ENCODE data around the gene MRPL49.

Gene MRPL49

DNA sequence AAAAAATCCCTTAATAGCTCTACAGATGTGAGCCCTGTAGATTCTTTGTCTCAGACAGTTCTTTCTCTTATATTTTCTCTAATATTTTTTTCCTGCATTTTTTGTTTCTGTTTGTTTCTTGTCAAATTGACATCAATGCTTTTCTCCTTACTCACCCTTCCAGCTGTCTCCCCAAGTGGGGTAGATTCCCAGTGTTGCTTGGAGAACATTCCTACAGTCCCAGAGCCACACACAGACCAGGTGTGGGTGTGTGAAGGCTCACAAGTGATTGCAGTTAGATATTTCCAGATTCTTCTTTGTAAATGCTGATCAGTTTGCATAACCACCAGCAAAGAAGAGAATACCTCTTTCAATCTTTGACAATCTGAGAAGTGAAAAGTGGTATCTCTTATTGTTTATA lies 18.6 kb upstream of the MRPL49 start:
- DNase-seq: no peak

DNA sequence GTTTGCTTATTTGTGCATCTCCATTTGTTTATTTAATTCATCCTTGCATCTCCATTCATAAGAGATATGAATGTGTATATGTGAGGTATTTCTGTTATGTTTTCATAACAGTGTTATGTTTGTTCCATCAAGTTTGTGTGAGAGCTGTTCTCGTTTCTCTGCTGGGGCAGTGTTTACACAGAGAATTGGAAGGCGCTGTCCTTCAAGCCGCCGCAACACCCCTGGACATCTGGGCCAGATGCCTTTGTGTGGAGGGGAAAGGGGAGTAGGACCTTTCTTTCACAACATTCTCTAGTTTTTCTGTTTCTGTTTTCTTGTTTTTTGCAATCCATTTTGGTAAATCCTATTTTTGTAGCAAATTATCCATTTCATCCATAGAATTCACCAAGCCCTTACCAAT lies 17.5 kb upstream of the MRPL49 start:
- no peak for DNase-seq

DNA sequence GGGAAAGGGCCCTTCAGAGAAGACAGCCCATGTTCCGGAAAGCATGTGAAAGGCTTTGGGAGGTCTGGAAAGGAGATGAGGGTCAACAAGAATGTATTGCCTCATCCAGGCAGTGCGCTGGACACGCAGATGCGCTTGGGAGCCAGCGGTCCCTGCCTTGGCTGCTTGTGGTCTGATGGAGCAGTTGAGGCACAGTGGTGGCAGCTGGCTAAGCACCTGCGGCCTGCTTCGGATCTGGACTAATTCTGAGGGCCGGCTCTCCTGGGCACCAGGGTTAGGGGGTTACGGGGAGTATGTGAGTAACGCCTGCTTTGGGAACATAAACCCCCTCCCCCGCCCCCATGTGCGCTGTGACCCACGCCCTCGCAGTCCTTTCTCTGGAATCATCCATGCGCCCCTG lies 15.0 kb upstream of the MRPL49 start:
- DNase-seq: no peak

DNA sequence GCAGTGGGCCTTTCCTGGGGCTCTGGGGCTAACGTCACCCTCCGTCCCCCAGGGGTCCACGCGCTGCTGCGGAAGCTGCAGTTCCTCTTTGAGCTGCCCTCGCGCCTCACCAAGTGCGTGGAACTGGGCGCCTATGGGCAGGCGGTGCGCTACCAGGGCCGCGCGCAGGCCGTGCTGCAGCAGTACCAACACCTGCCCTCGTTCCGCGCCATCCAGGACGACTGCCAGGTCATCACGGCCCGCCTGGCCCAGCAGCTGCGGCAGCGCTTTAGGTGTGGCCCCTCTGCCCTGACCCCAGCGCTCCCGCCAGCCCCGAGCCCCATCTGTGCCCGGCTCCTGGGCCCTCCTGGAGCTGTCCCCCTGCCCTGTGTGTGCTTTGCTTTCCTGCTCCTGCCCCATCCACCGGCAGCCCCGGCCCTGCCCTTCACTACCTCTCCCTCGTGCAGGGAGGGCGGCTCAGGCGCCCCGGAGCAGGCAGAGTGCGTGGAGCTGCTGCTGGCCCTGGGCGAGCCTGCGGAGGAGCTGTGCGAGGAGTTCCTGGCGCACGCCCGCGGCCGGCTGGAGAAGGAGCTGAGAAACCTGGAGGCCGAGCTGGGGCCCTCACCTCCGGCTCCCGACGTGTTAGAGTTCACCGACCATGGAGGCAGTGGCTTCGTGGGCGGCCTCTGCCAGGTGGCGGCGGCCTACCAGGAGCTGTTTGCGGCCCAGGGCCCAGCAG lies 14.2 kb upstream of the MRPL49 start:
- no peak for DNase-seq

DNA sequence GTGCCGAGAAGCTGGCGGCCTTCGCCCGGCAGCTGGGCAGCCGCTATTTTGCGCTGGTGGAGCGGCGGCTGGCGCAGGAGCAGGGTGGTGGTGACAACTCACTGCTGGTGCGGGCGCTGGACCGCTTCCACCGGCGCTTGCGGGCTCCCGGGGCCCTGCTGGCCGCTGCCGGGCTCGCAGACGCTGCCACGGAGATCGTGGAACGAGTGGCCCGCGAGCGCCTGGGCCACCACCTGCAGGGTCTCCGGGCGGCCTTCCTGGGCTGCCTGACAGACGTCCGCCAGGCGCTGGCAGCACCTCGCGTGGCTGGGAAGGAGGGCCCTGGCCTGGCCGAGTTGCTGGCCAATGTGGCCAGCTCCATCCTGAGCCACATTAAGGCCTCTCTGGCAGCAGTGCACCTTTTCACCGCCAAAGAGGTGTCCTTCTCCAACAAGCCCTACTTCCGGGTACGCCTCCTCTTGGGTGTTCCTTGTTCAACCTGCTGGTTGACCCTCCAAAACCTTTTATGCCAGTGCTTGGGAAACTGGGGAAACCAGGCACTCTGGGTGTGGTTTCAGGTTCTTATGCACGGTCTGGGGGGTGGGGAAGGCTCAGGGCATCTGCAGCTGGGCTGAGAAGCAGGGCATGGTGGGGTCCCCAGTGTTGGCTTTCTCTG lies 13.5 kb upstream of the MRPL49 start:
- no peak for DNase-seq

DNA sequence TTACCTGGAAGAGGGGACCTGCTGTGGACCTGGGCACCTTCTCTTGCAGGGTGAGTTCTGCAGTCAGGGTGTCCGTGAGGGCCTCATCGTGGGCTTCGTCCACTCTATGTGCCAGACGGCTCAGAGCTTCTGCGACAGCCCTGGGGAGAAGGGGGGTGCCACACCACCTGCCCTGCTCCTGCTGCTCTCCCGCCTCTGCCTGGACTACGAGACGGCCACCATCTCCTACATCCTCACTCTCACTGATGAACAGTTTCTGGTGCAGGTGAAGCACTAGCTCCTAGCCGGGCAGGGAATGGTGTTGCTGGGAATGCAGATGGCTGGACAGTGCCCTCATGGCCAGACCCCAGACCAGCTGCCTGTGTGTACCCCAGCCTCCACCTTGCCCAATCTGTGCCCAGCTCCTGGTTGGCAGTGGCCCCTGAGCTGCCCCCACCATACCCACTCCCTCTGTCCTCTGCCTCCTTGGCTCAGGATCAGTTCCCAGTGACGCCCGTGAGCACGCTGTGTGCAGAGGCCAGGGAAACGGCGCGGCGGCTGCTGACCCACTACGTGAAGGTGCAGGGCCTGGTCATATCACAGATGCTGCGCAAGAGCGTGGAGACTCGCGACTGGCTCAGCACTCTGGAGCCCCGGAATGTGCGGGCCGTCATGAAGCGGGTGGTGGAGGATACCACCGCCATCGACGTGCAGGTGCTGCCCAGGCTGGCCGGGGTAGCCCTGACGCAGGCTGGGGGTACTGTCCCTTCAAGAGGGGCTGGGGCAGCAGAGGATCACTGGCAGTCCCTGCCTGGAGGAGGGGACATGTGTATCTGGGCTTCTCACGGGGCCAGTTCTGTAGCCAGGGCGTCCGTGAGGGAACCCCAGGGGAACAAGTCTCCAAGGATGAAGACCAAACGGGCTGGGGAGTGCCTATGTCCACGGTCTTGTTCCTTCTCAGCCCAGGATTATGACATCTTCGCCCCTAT lies 12.6 kb upstream of the MRPL49 start:
- DNase-seq: no peak

DNA sequence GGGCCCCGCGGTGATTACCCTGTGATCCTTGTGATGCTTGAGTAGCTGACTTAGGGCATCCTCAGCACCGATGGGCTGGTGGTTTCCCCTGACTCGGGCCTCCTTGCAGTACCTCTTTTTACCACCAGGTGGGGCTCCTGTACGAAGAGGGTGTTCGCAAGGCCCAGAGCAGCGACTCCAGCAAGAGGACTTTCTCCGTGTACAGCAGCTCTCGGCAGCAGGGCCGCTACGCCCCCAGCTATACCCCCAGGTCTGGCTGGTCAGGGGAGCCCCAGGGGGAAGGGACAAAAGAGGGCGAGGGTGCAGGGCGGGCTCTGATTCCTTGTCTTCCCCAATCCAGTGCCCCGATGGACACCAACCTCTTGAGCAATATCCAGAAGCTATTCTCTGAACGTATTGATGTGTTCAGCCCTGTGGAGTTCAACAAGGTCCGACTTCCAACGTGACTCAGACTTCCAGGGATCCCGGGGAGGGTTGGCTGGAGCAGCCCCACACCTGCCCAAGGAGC lies 11.7 kb upstream of the MRPL49 start:
- peak; percentile 66 for DNase-seq

DNA sequence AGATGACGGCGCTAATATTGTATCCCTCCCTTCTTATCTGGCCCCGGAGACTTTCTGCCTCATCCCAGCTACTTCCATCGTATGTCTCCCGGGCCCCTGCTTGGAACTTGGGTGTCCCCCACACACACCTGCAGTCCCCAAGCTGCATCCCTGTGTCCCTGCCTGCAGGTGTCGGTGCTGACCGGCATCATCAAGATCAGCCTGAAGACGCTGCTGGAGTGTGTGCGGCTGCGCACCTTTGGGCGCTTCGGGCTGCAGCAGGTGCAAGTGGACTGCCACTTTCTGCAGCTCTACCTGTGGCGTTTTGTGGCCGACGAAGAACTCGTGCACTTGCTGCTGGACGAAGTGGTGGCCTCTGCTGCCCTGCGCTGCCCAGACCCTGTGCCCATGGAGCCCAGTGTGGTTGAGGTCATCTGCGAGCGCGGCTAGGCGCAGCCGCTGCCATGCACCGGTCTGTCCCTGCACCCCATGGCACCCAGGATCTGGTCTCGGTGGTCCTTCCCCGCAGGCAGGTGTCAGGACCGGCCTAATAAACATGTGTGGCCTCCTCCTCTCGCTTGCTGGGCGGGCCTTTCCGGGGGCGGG lies 10.9 kb upstream of the MRPL49 start:
- no peak for DNase-seq

DNA sequence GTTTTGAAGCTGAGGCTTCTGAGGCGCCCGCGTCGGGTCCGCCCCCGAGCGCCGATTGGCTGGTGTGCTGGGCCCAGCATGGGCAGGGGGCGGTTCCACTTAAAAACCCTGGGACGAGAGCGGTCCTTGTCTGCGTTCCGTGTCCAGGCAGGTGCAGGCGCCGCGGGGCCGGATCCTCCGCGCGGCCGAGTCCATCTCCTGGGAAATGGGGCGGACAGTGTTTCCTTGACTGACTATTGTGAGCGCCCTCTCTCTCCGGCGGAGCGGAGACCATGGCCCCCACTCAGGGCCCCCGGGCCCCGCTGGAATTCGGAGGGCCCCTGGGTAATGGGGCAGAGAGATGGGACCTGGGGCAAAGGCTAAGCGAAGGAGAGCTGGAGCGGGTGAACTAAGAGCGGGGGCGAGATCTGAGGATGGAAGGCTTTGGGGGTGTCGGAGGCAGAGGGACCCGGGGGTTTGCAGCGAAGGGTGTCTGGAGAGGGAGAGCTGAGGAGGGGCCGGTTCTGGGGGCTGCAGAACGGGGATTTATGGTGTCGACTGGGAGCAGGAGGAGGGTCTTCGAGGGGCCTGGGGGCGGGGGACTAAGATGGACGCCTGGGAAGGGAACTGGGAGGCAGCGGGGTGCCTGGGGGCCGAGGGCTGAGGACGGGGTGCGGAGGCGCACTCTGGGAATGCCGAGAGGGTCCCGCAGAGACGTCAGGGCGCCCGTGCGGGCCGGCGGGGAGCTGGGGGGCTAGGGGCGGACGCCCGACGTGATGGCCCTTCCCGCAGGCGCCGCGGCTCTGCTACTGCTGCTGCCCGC lies 10.2 kb upstream of the MRPL49 start, which contains the start of gene TM7SF2:
Gene TM7SF2 (plus strand): TSS at position 129 of the 802 bp plus-strand sequence. CDS start 144 bp downstream, at position 273.
- peak; percentile 98 for DNase-seq

DNA sequence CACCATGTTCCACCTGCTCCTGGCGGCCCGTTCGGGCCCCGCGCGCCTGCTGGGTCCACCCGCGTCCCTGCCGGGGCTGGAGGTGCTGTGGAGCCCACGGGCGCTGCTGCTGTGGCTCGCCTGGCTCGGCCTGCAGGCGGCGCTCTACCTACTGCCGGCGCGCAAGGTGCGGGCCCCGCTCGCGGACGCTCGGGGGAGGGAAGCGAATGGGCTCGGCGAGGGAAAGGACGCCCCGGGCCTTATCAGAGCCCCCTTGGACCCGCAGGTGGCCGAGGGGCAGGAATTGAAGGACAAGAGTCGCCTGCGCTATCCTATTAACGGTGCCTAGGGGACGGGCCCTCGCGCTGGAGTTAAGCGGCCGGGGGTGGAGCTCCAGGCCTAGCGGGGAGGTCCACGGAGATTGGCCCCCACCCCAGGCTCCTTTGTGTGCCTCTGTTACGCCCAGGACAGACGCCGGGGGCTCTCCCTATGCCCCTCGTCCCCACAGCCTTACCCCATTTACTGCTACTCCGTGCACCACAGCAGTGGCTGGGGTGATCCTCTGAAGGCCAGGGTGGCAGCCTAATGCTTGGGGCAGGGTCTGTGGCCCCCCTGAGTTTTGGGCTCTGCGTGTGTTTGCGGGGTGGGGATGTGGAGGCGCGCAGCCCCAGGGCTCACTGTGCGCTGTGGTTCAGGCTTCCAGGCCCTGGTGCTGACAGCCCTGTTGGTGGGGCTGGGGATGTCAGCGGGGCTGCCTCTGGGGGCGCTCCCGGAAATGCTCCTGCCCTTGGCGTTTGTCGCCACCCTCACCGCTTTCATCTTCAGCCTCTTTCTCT lies 9.4 kb upstream of the MRPL49 start:
- DNase-seq: peak; percentile 53

DNA sequence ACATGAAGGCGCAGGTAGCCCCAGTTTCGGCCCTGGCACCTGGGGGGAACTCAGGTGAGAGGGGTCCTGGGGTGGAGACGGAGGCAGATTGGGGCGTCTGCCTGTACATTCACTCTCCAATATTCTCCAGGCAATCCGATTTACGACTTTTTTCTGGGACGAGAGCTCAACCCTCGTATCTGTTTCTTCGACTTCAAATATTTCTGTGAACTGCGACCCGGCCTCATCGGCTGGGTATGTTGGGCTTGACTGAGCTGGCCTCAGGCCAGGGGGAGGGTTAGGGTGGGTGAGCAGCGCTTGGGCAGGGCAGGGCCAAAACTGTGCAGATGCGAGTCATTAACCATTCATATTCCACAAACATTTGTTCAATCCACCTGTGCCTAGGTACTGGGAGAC lies 8.8 kb upstream of the MRPL49 start:
- no peak for DNase-seq

DNA sequence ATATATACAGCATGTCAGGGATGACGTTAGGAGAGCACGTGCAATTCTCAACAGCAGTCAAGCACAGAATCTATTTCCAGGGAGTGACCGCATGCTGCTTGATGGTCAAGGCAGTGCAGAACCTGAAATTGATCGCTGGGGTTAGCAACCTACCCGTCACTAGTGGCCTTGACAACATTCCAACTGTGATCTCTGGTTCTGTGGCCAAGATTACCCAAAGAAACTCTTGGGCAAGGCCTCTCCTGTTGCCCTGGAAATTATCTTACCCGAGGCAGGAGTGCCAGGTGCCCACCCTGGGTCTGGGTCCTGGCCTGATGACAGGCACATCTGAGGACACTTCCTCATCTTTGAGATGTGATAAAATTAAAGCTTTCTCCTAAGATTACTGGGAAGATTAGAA lies 8.3 kb upstream of the MRPL49 start:
- DNase-seq: no peak

DNA sequence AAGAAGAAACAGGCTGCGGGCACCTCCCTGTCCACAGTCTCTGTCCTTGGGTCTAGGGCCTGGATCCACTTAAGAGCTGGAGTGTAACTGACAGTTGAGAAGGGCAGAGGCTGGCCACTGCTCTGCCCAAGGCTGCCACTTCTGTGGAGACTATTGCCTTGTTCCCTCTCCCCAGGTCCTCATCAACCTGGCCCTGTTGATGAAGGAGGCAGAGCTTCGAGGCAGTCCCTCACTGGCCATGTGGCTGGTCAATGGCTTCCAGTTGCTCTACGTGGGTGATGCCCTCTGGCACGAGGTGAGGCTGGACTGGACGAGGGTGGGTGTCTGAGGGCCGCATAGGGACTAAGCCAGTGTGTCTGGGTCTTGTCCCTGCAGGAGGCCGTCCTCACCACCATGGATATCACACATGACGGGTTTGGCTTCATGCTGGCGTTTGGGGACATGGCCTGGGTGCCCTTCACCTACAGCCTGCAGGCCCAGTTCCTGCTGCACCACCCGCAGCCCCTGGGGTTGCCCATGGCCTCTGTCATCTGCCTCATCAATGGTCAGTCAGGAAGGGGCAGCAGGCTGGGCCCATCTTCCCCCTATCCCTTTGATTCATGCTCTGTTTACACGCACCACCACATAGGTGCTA lies 7.5 kb upstream of the MRPL49 start:
- no peak for DNase-seq

DNA sequence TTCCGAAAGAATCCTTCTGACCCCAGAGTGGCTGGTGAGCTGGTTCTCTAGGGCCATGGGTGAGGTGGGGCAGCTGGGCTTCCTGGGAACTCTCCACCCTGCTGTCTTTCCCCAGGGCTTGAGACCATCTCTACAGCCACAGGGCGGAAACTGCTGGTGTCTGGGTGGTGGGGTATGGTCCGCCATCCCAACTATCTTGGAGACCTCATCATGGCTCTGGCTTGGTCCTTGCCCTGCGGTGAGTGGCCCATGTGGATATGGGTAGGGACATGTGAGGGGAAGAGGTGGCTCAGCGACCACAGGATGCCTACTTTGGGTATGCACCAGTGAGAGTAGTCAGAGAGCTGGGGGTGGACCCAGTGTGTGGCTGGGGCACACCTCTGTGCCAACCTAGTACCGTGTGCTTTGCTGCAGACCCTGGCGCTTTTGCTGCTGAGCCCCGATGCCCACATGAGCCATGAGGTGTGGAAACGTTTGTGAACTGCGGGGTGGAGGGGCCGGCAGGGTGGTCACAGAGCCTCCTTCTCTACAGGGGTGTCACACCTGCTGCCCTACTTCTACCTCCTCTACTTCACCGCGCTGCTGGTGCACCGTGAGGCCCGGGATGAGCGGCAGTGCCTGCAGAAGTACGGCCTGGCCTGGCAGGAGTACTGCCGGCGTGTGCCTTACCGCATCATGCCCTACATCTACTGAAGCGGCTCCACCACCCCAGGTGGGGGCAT lies 6.6 kb upstream of the MRPL49 start:
- no peak for DNase-seq

DNA sequence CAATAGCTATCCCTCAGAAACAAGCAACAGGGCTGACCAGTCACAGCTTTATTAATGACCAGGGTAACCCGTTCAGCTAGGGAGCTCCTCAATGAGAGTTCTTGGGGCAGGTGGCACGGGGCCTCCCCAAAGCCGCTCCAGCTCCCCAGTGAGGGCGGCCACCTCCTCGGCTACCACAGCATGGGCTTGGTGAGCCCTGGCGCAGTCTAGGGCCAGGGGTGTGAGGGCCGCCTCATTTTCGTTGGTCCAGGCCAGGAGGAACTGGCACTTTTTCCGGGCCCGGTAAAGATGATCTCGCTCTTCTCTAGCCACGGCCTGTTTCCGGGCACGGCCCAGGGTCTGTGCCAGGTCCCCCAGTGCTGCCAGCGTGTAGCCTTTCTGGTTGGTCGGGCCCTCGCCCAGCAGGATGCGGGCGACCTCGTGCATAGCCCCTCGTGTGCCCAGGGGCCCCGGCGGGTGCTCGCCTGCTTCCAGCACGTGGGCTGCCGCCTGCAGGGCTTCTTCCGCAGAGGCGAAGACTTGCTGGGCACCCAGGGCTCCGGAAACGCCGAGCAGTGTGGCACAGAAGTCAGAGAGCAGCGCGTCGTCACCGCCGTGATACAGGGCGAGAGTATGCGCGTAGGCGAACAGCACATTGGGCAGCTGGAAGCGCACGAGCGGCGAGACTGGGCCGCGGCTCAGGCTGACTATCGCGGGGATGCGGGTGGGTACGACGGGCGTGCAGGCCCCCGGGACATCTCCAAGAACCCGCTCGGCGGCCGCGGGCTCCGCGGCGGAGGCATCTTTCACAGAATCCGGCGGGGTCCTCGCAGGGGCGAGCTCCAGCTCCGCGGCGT lies 5.5 kb upstream of the MRPL49 start:
- peak; percentile 23 for DNase-seq

DNA sequence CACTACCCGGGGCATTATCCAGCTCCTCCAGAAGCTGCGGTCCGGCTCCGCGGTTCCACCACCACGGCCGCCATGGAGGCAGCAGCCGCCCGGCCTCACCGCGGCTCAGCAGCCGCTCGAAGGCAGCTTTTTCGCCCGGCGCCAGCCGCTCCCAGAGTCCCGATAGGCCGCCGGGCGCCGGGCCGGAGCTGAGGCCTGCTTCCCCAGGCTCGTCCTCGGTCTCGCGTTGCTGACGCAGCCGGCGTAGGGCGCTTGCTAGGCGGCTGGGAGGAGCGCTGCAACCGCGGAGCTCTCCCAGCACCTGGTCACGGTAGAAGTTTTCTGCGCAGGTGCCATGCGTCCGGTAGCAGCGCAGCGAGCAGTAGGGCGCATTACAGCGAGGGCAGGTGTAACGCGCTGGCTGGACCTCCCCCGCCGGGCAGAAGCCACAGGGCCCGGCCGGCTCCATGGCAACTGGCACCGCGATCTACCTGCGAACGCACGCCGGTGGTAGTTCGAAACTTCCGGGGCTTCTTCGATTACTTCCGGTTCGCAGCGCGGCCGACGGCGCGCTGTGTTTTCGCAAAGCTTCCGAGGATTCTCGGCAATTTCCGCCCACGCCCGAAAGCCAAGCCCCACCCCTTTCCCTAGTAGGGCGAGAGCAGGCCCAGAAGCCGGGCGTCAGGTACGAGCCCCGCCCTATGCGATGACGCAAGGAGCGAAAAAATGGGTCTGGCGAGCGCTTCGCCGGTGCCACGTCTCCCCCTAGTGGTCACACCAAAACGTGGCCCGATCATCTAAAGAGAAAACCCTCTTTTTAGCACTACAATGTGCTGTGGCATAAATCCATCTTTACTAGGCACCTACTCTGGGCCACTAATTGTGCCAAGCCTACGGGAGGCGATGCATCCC lies 4.7 kb upstream of the MRPL49 start, which contains the start of gene ZNHIT2:
Gene ZNHIT2 (minus strand): TSS at position 496 of the 891 bp plus-strand sequence. CDS start 48 bp downstream, at position 448.
- DNase-seq: peak; percentile 99

DNA sequence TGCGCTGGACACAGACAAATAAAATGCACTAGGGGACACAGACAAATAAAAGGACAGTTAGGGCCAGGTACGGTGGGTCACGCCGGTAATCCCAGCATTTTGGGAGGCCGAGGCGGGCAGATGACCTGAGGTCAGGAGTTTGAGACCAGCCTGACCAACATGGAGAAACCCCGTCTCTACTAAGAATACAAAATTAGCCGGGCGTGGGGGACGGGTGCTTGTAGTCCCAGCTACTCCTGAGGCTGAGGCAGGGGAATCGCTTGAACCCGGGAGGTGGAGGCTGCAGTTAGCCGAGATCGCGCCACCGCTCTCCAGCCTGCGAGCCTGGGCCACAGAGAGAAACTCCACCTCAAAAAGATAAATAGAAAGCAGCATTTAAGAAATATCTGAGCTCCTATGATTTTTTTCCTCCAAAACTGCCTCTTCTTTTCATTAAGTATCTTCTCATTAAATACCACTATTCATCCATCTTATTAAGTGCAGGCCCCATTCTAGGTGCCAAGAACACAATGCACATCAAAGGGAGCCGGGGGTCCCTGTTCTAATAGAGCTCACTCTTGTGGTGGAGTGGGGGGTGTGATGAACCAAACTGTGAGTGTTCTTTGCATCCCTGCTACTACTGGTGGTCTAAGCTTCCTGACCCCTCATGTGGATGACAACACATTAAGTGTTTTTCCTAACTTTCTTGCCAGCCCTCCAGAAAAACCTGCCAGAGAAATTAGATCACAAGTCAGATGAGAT lies 3.9 kb upstream of the MRPL49 start:
- DNase-seq: no peak
